HEK293 (cell line): ENCODE results near the gene SMIM33.

Experiments
- KLF9 ChIP-seq: fragments of 450-650 bp; formaldehyde crosslinking; IDR thresholded peaks from 2 replicates; pipeline ENCODE4 v1.5.1; 2016; ENCODE audit warnings: missing biosample characterization, missing genetic modification characterization, low read depth
- MZF1 ChIP-seq: fragments of 450-650 bp; formaldehyde crosslinking; IDR thresholded peaks from 2 replicates; pipeline ENCODE4 v1.5.1; 2017; ENCODE audit warnings: missing biosample characterization, missing genetic modification characterization, borderline replicate concordance
- OVOL3 ChIP-seq: fragments of 450-650 bp; formaldehyde crosslinking; IDR thresholded peaks from 2 replicates; pipeline ENCODE4 v1.5.1; 2016; ENCODE audit warnings: missing biosample characterization, missing genetic modification characterization
- PRDM1 ChIP-seq: fragments of 450-650 bp; formaldehyde crosslinking; IDR thresholded peaks from 2 replicates; pipeline ENCODE4; 2016; ENCODE audit warnings: missing biosample characterization, missing genetic modification characterization
- SALL2 ChIP-seq: fragments of 450-650 bp; formaldehyde crosslinking; IDR thresholded peaks from 2 replicates; pipeline ENCODE4 v1.5.0; 2017; ENCODE audit warnings: missing biosample characterization, mild to moderate bottlenecking, missing genetic modification characterization, borderline replicate concordance
- SCRT2 ChIP-seq: fragments of 450-650 bp; formaldehyde crosslinking; IDR thresholded peaks from 2 replicates; pipeline ENCODE4 v1.5.1; 2016; ENCODE audit warnings: missing biosample characterization, missing genetic modification characterization
- ZBTB7A ChIP-seq: fragments of 450-650 bp; formaldehyde crosslinking; IDR thresholded peaks from 2 replicates; pipeline ENCODE4 v1.5.1; 2016; ENCODE audit warnings: low read depth, missing biosample characterization, missing genetic modification characterization
- ZNF132 ChIP-seq: fragments of 450-650 bp; formaldehyde crosslinking; IDR thresholded peaks from 2 replicates; pipeline ENCODE4 v1.5.1; 2017; ENCODE audit warnings: missing biosample characterization, missing genetic modification characterization, borderline replicate concordance
- ZNF146 ChIP-seq: fragments of 450-650 bp; formaldehyde crosslinking; IDR thresholded peaks from 2 replicates; pipeline ENCODE4 v1.5.1; 2016; ENCODE audit warnings: missing biosample characterization, missing genetic modification characterization
- ZNF239 ChIP-seq: fragments of 450-650 bp; formaldehyde crosslinking; IDR thresholded peaks from 2 replicates; pipeline ENCODE4 v1.5.1; 2016; ENCODE audit warnings: missing biosample characterization, missing genetic modification characterization
- ZNF248 ChIP-seq: fragments of 450-650 bp; formaldehyde crosslinking; IDR thresholded peaks from 2 replicates; pipeline ENCODE4 v1.5.1; 2017; ENCODE audit warnings: missing biosample characterization, missing genetic modification characterization
- ZNF266 ChIP-seq: fragments of 450-650 bp; formaldehyde crosslinking; IDR thresholded peaks from 2 replicates; pipeline ENCODE4 v1.5.1; 2016; ENCODE audit warnings: missing biosample characterization, missing genetic modification characterization, low read depth
- ZNF335 ChIP-seq: fragments of 450-650 bp; formaldehyde crosslinking; conservative IDR thresholded peaks from 2 replicates; pipeline ENCODE4 v1.5.1; 2016; ENCODE audit warnings: missing biosample characterization, missing genetic modification characterization
- ZNF350 ChIP-seq: fragments of 450-650 bp; formaldehyde crosslinking; IDR thresholded peaks from 2 replicates; pipeline ENCODE4 v1.5.0; 2017; ENCODE audit warnings: missing biosample characterization, mild to moderate bottlenecking, missing genetic modification characterization
- ZNF394 ChIP-seq: fragments of 450-650 bp; formaldehyde crosslinking; IDR thresholded peaks from 2 replicates; pipeline ENCODE4 v1.5.1; 2016; ENCODE audit warnings: missing biosample characterization, missing genetic modification characterization, mild to moderate bottlenecking, moderate library complexity, borderline replicate concordance
- ZNF514 ChIP-seq: fragments of 450-650 bp; formaldehyde crosslinking; IDR thresholded peaks from 2 replicates; pipeline ENCODE4 v1.5.1; 2016; ENCODE audit warnings: missing biosample characterization, missing genetic modification characterization
- ZNF558 ChIP-seq: fragments of 450-650 bp; formaldehyde crosslinking; IDR thresholded peaks from 2 replicates; pipeline ENCODE4 v1.5.1; 2016; ENCODE audit warnings: missing biosample characterization, missing genetic modification characterization
- ZNF561 ChIP-seq: fragments of 450-650 bp; IDR thresholded peaks from 2 replicates; pipeline ENCODE4 v1.5.1; 2018; ENCODE audit warnings: missing biosample characterization, missing genetic modification characterization, borderline replicate concordance
- ZNF623 ChIP-seq: fragments of 450-650 bp; formaldehyde crosslinking; IDR thresholded peaks from 2 replicates; pipeline ENCODE4 v1.5.1; 2016; ENCODE audit warnings: missing biosample characterization, missing genetic modification characterization
- ZNF629 ChIP-seq: fragments of 450-650 bp; formaldehyde crosslinking; IDR thresholded peaks from 2 replicates; pipeline ENCODE4 v1.5.1; 2017; ENCODE audit warnings: missing biosample characterization, missing genetic modification characterization
- ZNF701 ChIP-seq: fragments of 450-650 bp; formaldehyde crosslinking; IDR thresholded peaks from 2 replicates; pipeline ENCODE4 v1.5.1; 2016; ENCODE audit warnings: missing biosample characterization, missing genetic modification characterization
- ZNF747 ChIP-seq: fragments of 450-650 bp; formaldehyde crosslinking; IDR thresholded peaks from 2 replicates; pipeline ENCODE4 v1.5.1; 2016; ENCODE audit warnings: missing biosample characterization, missing genetic modification characterization
- ZNF768 ChIP-seq: fragments of 450-650 bp; formaldehyde crosslinking; IDR thresholded peaks from 2 replicates; pipeline ENCODE4 v1.5.1; 2018; ENCODE audit warnings: missing biosample characterization, mild to moderate bottlenecking, missing genetic modification characterization
- ZNF843 ChIP-seq: fragments of 450-650 bp; formaldehyde crosslinking; IDR thresholded peaks from 2 replicates; pipeline ENCODE4 v1.5.1; 2016; ENCODE audit warnings: missing biosample characterization, missing genetic modification characterization
- TF ChIP-seq, protein P1 (sequence below): fragments of 450-650 bp; IDR thresholded peaks from 2 replicates; pipeline ENCODE4 v1.5.1; 2018; ENCODE audit warnings: missing biosample characterization, missing genetic modification characterization
- TF ChIP-seq, protein P2 (sequence below): fragments of 450-650 bp; formaldehyde crosslinking; IDR thresholded peaks from 2 replicates; pipeline ENCODE4 v1.5.1; 2016; ENCODE audit warnings: missing biosample characterization, missing genetic modification characterization
- TF ChIP-seq, protein P3 (sequence below): fragments of 450-650 bp; formaldehyde crosslinking; IDR thresholded peaks from 2 replicates; pipeline ENCODE4 v1.5.1; 2016; ENCODE audit warnings: missing biosample characterization, missing genetic modification characterization, borderline replicate concordance
- TF ChIP-seq, protein P4 (sequence below): fragments of 450-650 bp; formaldehyde crosslinking; IDR thresholded peaks from 2 replicates; pipeline ENCODE4 v1.5.1; 2016; ENCODE audit warnings: missing biosample characterization, missing genetic modification characterization

The SMIM33 gene

GRCh38 chr5:139439013-139439903 lies 31.5 kb upstream of the SMIM33 start, which contains the start of gene DNAJC18 (continued):
- TF ChIP-seq, protein P1, sequence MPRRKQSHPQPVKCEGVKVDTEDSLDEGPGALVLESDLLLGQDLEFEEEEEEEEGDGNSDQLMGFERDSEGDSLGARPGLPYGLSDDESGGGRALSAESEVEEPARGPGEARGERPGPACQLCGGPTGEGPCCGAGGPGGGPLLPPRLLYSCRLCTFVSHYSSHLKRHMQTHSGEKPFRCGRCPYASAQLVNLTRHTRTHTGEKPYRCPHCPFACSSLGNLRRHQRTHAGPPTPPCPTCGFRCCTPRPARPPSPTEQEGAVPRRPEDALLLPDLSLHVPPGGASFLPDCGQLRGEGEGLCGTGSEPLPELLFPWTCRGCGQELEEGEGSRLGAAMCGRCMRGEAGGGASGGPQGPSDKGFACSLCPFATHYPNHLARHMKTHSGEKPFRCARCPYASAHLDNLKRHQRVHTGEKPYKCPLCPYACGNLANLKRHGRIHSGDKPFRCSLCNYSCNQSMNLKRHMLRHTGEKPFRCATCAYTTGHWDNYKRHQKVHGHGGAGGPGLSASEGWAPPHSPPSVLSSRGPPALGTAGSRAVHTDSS (tag by site-specific recombination) = no peak
- TF ChIP-seq KLF9 (tag by site-specific recombination) (peak; percentile 88), ZNF239 (no peak; the same call in 1 of the 2 replicates), OVOL3 (no peak), ZNF561 (tag by site-specific recombination) (peak; percentile 82; the same call in 1 of the 2 replicates), ZBTB7A (peak; percentile 90), MZF1 (peak; percentile 68; the same call in 1 of the 2 replicates), ZNF558 (tag by site-specific recombination) (no peak), ZNF146 (tag by site-specific recombination) (no peak), ZNF768 (tag by site-specific recombination) (no peak), ZNF701 (tag by site-specific recombination) (no peak), ZNF266 (tag by site-specific recombination) (no peak), SCRT2 (tag by site-specific recombination) (peak; percentile 99), PRDM1 (tag by site-specific recombination) (no peak), SALL2 (no peak), ZNF843 (tag by site-specific recombination) (peak; percentile 79), ZNF629 (tag by site-specific recombination) (peak; percentile 94), ZNF350 (tag by site-specific recombination) (no peak), ZNF514 (tag by site-specific recombination) (no peak), ZNF623 (tag by site-specific recombination) (peak; percentile 32; the same call in 1 of the 2 replicates), ZNF747 (no peak), ZNF394 (tag by site-specific recombination) (peak; percentile 22; the same call in 1 of the 2 replicates), ZNF335 (tag by site-specific recombination) (peak; percentile 99), ZNF248 (no peak), ZNF132 (tag by site-specific recombination) (no peak)
- TF ChIP-seq, protein P2, sequence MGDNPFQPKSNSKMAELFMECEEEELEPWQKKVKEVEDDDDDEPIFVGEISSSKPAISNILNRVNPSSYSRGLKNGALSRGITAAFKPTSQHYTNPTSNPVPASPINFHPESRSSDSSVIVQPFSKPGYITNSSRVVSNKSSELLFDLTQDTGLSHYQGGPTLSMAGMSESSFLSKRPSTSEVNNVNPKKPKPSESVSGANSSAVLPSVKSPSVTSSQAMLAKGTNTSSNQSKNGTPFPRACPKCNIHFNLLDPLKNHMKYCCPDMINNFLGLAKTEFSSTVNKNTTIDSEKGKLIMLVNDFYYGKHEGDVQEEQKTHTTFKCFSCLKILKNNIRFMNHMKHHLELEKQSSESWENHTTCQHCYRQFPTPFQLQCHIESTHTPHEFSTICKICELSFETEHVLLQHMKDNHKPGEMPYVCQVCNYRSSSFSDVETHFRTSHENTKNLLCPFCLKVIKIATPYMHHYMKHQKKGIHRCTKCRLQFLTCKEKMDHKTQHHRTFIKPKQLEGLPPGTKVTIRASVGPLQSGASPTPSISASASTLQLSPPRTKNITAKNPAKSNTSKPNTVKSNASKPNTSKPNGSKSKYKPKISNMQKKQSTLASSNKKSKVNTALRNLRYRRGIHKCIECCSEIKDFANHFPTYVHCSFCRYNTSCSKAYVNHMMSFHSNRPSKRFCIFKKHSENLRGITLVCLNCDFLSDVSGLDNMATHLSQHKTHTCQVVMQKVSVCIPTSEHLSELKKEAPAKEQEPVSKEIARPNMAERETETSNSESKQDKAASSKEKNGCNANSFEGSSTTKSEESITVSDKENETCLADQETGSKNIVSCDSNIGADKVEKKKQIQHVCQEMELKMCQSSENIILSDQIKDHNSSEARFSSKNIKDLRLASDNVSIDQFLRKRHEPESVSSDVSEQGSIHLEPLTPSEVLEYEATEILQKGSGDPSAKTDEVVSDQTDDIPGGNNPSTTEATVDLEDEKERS (tag by site-specific recombination) = peak; percentile 84; the same call in 1 of the 2 replicates
- TF ChIP-seq, protein P3, sequence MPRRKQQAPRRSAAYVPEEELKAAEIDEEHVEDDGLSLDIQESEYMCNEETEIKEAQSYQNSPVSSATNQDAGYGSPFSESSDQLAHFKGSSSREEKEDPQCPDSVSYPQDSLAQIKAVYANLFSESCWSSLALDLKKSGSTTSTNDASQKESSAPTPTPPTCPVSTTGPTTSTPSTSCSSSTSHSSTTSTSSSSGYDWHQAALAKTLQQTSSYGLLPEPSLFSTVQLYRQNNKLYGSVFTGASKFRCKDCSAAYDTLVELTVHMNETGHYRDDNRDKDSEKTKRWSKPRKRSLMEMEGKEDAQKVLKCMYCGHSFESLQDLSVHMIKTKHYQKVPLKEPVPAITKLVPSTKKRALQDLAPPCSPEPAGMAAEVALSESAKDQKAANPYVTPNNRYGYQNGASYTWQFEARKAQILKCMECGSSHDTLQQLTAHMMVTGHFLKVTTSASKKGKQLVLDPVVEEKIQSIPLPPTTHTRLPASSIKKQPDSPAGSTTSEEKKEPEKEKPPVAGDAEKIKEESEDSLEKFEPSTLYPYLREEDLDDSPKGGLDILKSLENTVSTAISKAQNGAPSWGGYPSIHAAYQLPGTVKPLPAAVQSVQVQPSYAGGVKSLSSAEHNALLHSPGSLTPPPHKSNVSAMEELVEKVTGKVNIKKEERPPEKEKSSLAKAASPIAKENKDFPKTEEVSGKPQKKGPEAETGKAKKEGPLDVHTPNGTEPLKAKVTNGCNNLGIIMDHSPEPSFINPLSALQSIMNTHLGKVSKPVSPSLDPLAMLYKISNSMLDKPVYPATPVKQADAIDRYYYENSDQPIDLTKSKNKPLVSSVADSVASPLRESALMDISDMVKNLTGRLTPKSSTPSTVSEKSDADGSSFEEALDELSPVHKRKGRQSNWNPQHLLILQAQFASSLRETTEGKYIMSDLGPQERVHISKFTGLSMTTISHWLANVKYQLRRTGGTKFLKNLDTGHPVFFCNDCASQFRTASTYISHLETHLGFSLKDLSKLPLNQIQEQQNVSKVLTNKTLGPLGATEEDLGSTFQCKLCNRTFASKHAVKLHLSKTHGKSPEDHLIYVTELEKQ = peak; percentile 58; the same call in 1 of the 2 replicates
- TF ChIP-seq, protein P4, sequence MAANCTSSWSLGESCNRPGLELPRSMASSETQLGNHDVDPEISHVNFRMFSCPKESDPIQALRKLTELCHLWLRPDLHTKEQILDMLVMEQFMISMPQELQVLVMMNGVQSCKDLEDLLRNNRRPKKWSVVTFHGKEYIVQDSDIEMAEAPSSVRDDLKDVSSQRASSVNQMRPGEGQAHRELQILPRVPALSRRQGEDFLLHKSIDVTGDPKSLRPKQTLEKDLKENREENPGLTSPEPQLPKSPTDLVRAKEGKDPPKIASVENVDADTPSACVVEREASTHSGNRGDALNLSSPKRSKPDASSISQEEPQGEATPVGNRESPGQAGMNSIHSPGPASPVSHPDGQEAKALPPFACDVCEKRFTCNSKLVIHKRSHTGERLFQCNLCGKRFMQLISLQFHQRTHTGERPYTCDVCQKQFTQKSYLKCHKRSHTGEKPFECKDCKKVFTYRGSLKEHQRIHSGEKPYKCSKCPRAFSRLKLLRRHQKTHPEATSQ = 0 out of 2 replicates have a peak, but pooled peaks have one; percentile 67
